Spleen (tissue), 13 donors: ENCODE results near the gene MANBA. TPM values are rescaled to one million over a fixed set of nuclear protein-coding genes. Genes with fewer than 3 reads are reported as not detected.

Experiments used
- DNase-seq: peaks from one replicate; pipeline ENCODE4 v3.0.0-alpha.2; 2020
- H3K27ac ChIP-seq, 8 donors: fragments of 200-600 bp; sonication (generic) in 7 of 8; 1 replicate in 4 of 8; 2 replicates in 4 of 8; pipeline versions ENCODE4 v1.5.0 to v1.8.0; 2016 to 2021; ENCODE audit warnings: inconsistent platforms in 4 of 8, mild to moderate bottlenecking in 4 of 8, moderate library complexity in 1 of 8
- H3K27me3 ChIP-seq, 7 donors: fragments of 200-600 bp; sonication (generic) in 6 of 7; replicated peaks in 1 of 7; 1 replicate in 4 of 7; 2 replicates in 3 of 7; pipeline versions ENCODE4 v1.5.0 to v1.8.0; 2016 to 2021; ENCODE audit warnings: inconsistent platforms in 3 of 7, mild to moderate bottlenecking in 1 of 7
- H3K36me3 ChIP-seq, 6 donors: fragments of 200-600 bp; sonication (generic) in 5 of 6; 1 replicate in 4 of 6; 2 replicates in 2 of 6; pipeline versions ENCODE4 v1.5.0 to v1.8.0; 2016 to 2021; ENCODE audit warnings: inconsistent platforms in 2 of 6
- H3K4me1 ChIP-seq, 6 donors: fragments of 200-600 bp; sonication (generic) in 5 of 6; 1 replicate in 3 of 6; 2 replicates in 3 of 6; pipeline versions ENCODE4 v1.5.0 to v1.8.0; 2016 to 2021; ENCODE audit warnings: inconsistent platforms in 3 of 6
- H3K4me3 ChIP-seq, 8 donors: fragments of 200-600 bp; sonication (generic) in 7 of 8; 1 replicate in 4 of 8; 2 replicates in 4 of 8; pipeline versions ENCODE4 v1.5.0 to v1.8.0; 2016 to 2021; ENCODE audit warnings: inconsistent platforms in 4 of 8, mild to moderate bottlenecking in 4 of 8, moderate library complexity in 2 of 8
- H3K9me3 ChIP-seq, 8 donors: fragments of 200-600 bp; sonication (generic) in 7 of 8; 1 replicate in 4 of 8; 2 replicates in 4 of 8; pipeline versions ENCODE4 v1.5.0 to v1.8.0; 2016 to 2021; ENCODE audit warnings: inconsistent platforms in 4 of 8
- POLR2A ChIP-seq, 3 donors: fragments of 450-650 bp; IDR thresholded peaks; one replicate each; pipeline ENCODE4 v1.5.1; 2017; ENCODE audit warnings: antibody characterized with exemption in 3 of 3, mild to moderate bottlenecking in 1 of 3
- POLR2AphosphoS5 ChIP-seq, 3 donors: sonication (generic); formaldehyde crosslinking; IDR thresholded peaks; one replicate each; pipeline ENCODE4 v1.5.1; 2017; ENCODE audit warnings: antibody characterized with exemption in 3 of 3
- WGBS, 5 donors: extraction: QIAGEN DNeasy Blood & Tissue Kit in 3 of 5; methylation state at CpG; one replicate each; pipeline versions ENCODE4 v1.1.5 to v1.1.7; 2013 to 2018; 5-methylcytosine and 5-hydroxymethylcytosine counted together
- intact Hi-C: fragments of 100-400 bp; cut with DNase I; formaldehyde crosslinking; loops from one replicate; pipeline ENCODE4 v1.15.0; 2023; ENCODE audit warnings: low total_unique reads
- long read RNA-seq, 2 donors: transcript quantifications; one replicate each; lab custom pipeline, GENCODE V29; 2026
- polyA plus RNA-seq, 3 donors: library from polyadenylated mRNA; stranded (reverse); fragments of 200-250 nt; gene quantifications; one replicate each; pipeline ENCODE4 v1.2.1, GENCODE V29; 2013
- total RNA-seq, 7 donors: library from RNA; depleted of rRNA in 3 of 7; stranded (reverse); fragments of >200 nt in 3 of 7; fragmentation: NEBNext Ultra II Directional in 4 of 7; extraction: Animal tissue kit (Norgen Biotek cat#: 25700) in 4 of 7; gene quantifications; one replicate each; pipeline versions ENCODE4 v1.1.0 to v1.2.1, GENCODE V29; 2016 to 2021
- TF ChIP-seq, protein P1 (sequence below), 11 experiments: fragments of 200-600 bp in 7 of 11; fragments of 450-650 bp in 4 of 11; sonication (generic) in 4 of 11; IDR thresholded peaks in 8 of 11; conservative IDR thresholded peaks in 3 of 11; 1 replicate in 7 of 11; 2 replicates in 4 of 11; pipeline versions ENCODE4 v1.4.0 to v1.8.0; 2016 to 2021; ENCODE audit warnings: antibody characterized with exemption in 11 of 11, inconsistent platforms in 4 of 11, mild to moderate bottlenecking in 1 of 11
- donor health status: healthy with polysubstance abuse.
- donor health status: DM: no; HTN: no; CAD: no; lungs with moderate emphysema.
- donor health status: DM: no; HTN: no; CAD: no.
- donor health status: Bipolar disorder and iron deficiency.
- donor health status: healthy.
- donor health status: DM: no; HTN: no; CAD: no.
- donor health status: DM: yes; HTN: yes; CAD: no.

Gene MANBA
- 100 to 1,000 TPM in 1 of 7 donors, 10 to 100 TPM in 6; 42.9 to 112 (median 57.7) TPM for total RNA-seq
- polyA plus RNA-seq: 10 to 100 TPM; 15.7 to 37.1 (median 25.9) TPM
- long read RNA-seq, donor 1, partial matches to known transcripts: 9 of 14 reads
- long read RNA-seq, donor 1, other reads (novel, unspliced or antisense): 0 of 14 reads
- long read RNA-seq, donor 2, partial matches to known transcripts: 12 of 14 reads
- long read RNA-seq, donor 2, other reads (novel, unspliced or antisense): 0 of 14 reads

DNA sequence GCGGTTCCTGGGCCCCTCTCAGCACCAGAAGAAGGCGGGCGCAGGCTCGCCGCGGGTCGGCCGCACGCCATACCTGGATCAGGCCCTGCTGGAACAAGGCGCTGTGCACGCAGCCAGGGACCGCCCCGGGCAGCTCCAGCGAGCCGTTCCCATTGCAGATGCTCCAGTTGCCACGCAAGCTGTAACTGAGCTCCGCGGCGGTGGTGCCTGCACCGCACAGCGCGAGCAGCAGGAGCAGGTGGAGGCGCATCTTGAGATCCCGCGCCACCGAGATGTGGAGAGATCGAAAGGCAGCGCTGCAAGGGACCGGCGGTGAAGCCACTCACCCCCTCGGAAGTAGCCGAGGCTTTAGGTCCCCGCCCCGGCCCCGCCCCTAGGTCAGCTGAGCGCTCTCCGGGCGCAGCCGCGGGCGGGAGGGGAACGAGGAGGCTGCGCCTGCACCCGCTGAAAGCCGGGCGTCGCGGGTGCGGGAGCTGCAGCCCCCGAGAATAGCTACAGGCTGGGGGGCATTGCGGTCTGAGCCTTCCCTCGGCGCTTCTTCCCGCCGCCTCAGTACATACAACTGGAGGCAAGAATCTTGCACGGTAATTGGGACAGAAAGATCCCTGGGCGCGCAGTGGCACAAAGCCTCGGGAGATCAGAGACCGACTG is at the start of gene MANBA:
MANBA (minus strand) TSS at position 324 of the 651 bp plus-strand sequence; CDS start at position 250, 74 bp downstream.
- Histone ChIP-seq H3K36me3 (no peaks in the 10 kb centered on the region), H3K27me3 (no peaks in the 10 kb centered on the region), H3K9me3 (peaks cover 0 to 3% (median 0%) of the 10 kb centered on the region in 8 donors), H3K4me1 (peaks cover 7 to 55% (median 32%) of the 10 kb centered on the region in 6 donors), H3K27ac (peak within 1 kb of the TSS; percentile 91 to 99 (median 96)), H3K4me3 (peak within 1 kb of the TSS; percentile 88 to 98 (median 93))
- TF ChIP-seq POLR2A (IDR thresholded peaks at IDR 0.05) (peak in 2 of 3 donors; percentile 37 to 70), POLR2AphosphoS5 (IDR thresholded peaks at IDR 0.05) (peak; percentile 91 to 97 (median 95))
- TF ChIP-seq, protein P1, sequence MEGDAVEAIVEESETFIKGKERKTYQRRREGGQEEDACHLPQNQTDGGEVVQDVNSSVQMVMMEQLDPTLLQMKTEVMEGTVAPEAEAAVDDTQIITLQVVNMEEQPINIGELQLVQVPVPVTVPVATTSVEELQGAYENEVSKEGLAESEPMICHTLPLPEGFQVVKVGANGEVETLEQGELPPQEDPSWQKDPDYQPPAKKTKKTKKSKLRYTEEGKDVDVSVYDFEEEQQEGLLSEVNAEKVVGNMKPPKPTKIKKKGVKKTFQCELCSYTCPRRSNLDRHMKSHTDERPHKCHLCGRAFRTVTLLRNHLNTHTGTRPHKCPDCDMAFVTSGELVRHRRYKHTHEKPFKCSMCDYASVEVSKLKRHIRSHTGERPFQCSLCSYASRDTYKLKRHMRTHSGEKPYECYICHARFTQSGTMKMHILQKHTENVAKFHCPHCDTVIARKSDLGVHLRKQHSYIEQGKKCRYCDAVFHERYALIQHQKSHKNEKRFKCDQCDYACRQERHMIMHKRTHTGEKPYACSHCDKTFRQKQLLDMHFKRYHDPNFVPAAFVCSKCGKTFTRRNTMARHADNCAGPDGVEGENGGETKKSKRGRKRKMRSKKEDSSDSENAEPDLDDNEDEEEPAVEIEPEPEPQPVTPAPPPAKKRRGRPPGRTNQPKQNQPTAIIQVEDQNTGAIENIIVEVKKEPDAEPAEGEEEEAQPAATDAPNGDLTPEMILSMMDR (IDR thresholded peaks at IDR 0.05 in 8 of 11, conservative IDR thresholded peaks at IDR 0.05 in 3 of 11): peak in 2 of 11 experiments; percentile 10 to 35
- WGBS, 5 donors: 0 to 3% (median 0%) methylated on average over 14 to 60 of the region's 60 CpGs; no CpG with 5 or more reads in 1 of the 5 donors
- intact Hi-C loops: loop anchor here (10.0 kb wide), 1 partner anchor 54 kb away; no protein-coding TSS in a partner anchor
- DNase-seq: peak; percentile 99

DNA sequence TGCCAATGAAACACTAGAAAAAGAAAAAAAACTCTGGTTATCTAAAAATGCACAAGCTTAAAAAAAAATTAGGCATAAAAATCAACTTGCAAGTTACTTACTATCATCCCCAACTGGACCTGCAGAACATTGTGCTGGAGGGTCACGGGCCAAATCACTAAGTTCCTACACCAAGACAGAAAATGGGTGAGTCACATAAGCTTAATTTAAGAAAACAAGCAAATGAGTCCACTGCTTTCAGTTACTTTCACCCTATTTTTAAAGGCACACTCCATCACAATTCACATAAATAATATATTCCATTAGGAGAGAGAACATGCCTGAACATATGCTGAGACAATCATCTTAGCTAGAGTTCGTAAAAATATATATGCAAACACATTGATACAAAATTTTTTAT is 48.9 kb upstream of the MANBA start:
- no peaks in the 10 kb centered on the region for H3K9me3 ChIP-seq
- intact Hi-C loops: loop anchor here (10.0 kb wide), 1 partner anchor 45 kb away; the partner anchor contains the start of gene MANBA
- no peak overlapping the region for H3K4me3 ChIP-seq
- peaks cover 48 to 100% (median 79%) of the 10 kb centered on the region in 6 donors for H3K4me1 ChIP-seq
- no peak for DNase-seq
- H3K27ac ChIP-seq: peak overlapping the region in 1 of 8 donors; percentile 29
- H3K36me3 ChIP-seq: peaks cover 0 to 93% (median 38%) of the 10 kb centered on the region in 6 donors
- TF ChIP-seq, protein P1 (IDR thresholded peaks at IDR 0.05 in 8 of 11, conservative IDR thresholded peaks at IDR 0.05 in 3 of 11): no peak
- TF ChIP-seq POLR2AphosphoS5 (IDR thresholded peaks at IDR 0.05): no peak
- TF ChIP-seq POLR2A (IDR thresholded peaks at IDR 0.05): no peak
- 85 to 94% (median 86%) methylated on average over 2 of the region's 2 CpGs for WGBS, 5 donors
- no peaks in the 10 kb centered on the region for H3K27me3 ChIP-seq

DNA sequence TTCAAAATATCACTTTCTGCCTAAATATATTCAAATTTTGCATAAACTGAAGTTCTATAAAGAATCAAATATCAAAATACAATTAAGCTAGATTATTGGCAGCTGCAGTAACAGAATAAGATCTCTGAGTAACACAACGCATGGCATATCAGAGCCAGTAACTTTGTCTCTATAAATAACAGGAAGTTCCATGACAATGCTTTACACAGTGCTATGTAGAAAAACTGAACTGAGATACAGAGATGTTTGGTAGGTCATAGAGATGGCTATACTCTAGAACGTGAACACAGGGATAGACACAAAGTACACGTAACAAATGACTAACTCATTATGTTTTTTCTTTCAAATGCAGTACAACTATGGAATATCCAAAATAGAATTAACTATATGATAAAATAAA is 48.4 kb upstream of the MANBA start:
- Histone ChIP-seq H3K27ac (peak overlapping the region in 2 of 8 donors; percentile 7 to 29), H3K27me3 (no peaks in the 10 kb centered on the region), H3K36me3 (peaks cover 0 to 95% (median 38%) of the 10 kb centered on the region in 6 donors), H3K4me3 (no peak overlapping the region), H3K9me3 (no peaks in the 10 kb centered on the region), H3K4me1 (peaks cover 43 to 100% (median 74%) of the 10 kb centered on the region in 6 donors)
- TF ChIP-seq POLR2AphosphoS5 (IDR thresholded peaks at IDR 0.05) (no peak), POLR2A (IDR thresholded peaks at IDR 0.05) (no peak)
- TF ChIP-seq, protein P1 (IDR thresholded peaks at IDR 0.05 in 8 of 11, conservative IDR thresholded peaks at IDR 0.05 in 3 of 11): no peak
- no peak for DNase-seq
- WGBS, 5 donors: 31 to 49% (median 34%) methylated on average over 3 of the region's 3 CpGs
- intact Hi-C loops: no loop called here

DNA sequence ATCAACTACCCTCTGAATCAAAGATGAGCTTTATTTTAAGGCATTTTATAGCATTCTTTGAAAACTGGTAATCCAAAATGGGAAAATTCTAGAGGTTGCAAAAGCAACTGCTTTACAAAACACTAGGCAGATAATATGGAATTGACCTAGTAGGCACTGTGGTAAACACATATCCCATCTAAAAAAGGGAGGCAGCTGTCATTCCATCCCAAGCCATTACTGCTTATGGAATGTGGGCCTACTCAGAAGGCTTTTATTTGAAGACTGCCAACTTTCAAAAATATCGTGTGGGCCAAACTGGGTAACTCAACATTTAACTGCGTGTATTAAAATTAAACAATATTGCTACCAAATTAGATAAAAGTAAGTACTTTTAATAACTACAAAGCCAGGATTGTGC is 47.2 kb upstream of the MANBA start:
- Histone ChIP-seq H3K4me1 (peaks cover 33 to 99% (median 62%) of the 10 kb centered on the region in 6 donors), H3K27ac (no peak overlapping the region), H3K4me3 (no peak overlapping the region), H3K27me3 (no peaks in the 10 kb centered on the region), H3K36me3 (peaks cover 0 to 97% (median 43%) of the 10 kb centered on the region in 6 donors), H3K9me3 (no peaks in the 10 kb centered on the region)
- TF ChIP-seq POLR2AphosphoS5 (IDR thresholded peaks at IDR 0.05): no peak
- TF ChIP-seq, protein P1 (IDR thresholded peaks at IDR 0.05 in 8 of 11, conservative IDR thresholded peaks at IDR 0.05 in 3 of 11): no peak
- TF ChIP-seq POLR2A (IDR thresholded peaks at IDR 0.05): no peak
- DNase-seq: no peak
- WGBS, 5 donors: 83 to 94% (median 92%) methylated on average over 2 of the region's 2 CpGs
- intact Hi-C loops: no loop called here
